ENCODE results near the gene ATRNL1. TPM values are rescaled to one million over a fixed set of nuclear protein-coding genes. Genes with fewer than 3 reads are reported as not detected.

The ATRNL1 gene
- total RNA-seq, 1 experiment from 2014 or later, result 1.3 TPM

GRCh38 chr10:115052728-115053127 lies 40.4 kb upstream of the ATRNL1 start:
- RAD21 ChIA-PET (ENCODE audit: low non-redundant PET in 1 of 2, low total read pairs in 2 of 2, uncharacterized antibody in 2 of 2, unreplicated experiment in 2 of 2), result no interaction called here

More at GRCh38 chr10:115052728-115053127, 40.4 kb upstream of the ATRNL1 start:
- Histone ChIP-seq H3K27ac (ENCODE audit: low read depth, low read length) (no peak overlapping the region), H3K4me3 (replicated peaks in 1 of 2; ENCODE audit: low read depth in 1 of 2, low read length in 2 of 2) (no peak overlapping the region), H3K9me3 (ENCODE audit: control insufficient read depth in 1 of 2, insufficient read depth in 1 of 2, low read depth in 1 of 2, low read length in 2 of 2) (no peaks in the 10 kb centered on the region), H3K9me2 (ENCODE audit: insufficient read depth) (no peaks in the 10 kb centered on the region), H3K36me3 (ENCODE audit: control insufficient read depth in 1 of 2, insufficient read depth in 2 of 2, low read length in 2 of 2) (no peaks in the 10 kb centered on the region), H3K9ac (ENCODE audit: low read length) (no peak overlapping the region), H2AFZ (ENCODE audit: low read depth, low read length, poor library complexity, severe bottlenecking) (no peak overlapping the region), H3K4me2 (ENCODE audit: low read length) (no peak overlapping the region), H3K4me1 (ENCODE audit: control insufficient read depth in 1 of 2, insufficient read depth in 2 of 2, low read length in 2 of 2) (no peaks in the 10 kb centered on the region), H4K20me1 (ENCODE audit: insufficient read depth) (no peaks in the 10 kb centered on the region), H3K27me3 (ENCODE audit: insufficient read depth, low read length) (no peaks in the 10 kb centered on the region), H3K79me2 (ENCODE audit: insufficient read depth, low read length) (no peaks in the 10 kb centered on the region)
- ATAC-seq, result no peak
- ChIA-PET POLR2A (no interaction called here), CTCF (no interaction called here)
- DNase-seq (ENCODE audit: low read depth, low spot score), result no peak
- no TSS peak for BruUV-seq (replicated peaks)
- TF ChIP-seq SRF (IDR thresholded peaks at IDR 0.05; ENCODE audit: low read depth) (no peak), SP1 (IDR thresholded peaks at IDR 0.05; ENCODE audit: low read depth) (no peak), ELF1 (IDR thresholded peaks at IDR 0.05; ENCODE audit: borderline replicate concordance, low read depth) (no peak), EZH2 (IDR thresholded peaks at IDR 0.05) (no peak), FOSL1 (IDR thresholded peaks at IDR 0.05; ENCODE audit: low read depth) (no peak), YY1 (IDR thresholded peaks at IDR 0.05; ENCODE audit: extremely low read depth, insufficient replicate concordance, low read depth, low read length) (no peak), MAX (IDR thresholded peaks at IDR 0.05) (no peak), SIN3A (IDR thresholded peaks at IDR 0.05; ENCODE audit: low read depth) (no peak), POLR2A (IDR thresholded peaks at IDR 0.05; ENCODE audit: borderline replicate concordance, extremely low read depth, insufficient read depth, insufficient read length) (no peak), CBX3 (IDR thresholded peaks at IDR 0.05; ENCODE audit: low read depth) (no peak), CEBPB (IDR thresholded peaks at IDR 0.05; ENCODE audit: low read depth) (no peak), ATF3 (IDR thresholded peaks at IDR 0.05) (no peak), REST (IDR thresholded peaks at IDR 0.05; ENCODE audit: low read depth) (no peak), TCF7L2 (IDR thresholded peaks at IDR 0.05; ENCODE audit: borderline replicate concordance, extremely low read depth, insufficient read depth, insufficient read length) (no peak), EGR1 (IDR thresholded peaks at IDR 0.05; ENCODE audit: low read depth) (no peak), JUND (IDR thresholded peaks at IDR 0.05) (no peak), ZNF274 (IDR thresholded peaks at IDR 0.05; ENCODE audit: low read depth, low read length) (no peak)
- intact Hi-C loops (cut with micrococcal nuclease), result no loop called here
